Mesenchymal stem cell (in vitro differentiated cells and primary cell): ENCODE measurements around the gene ST8SIA5.
A peak's percentile ranks its signal among the peaks of the same experiment; 100 is the strongest.

Experiments
- DNase-seq: peaks from one replicate; pipeline ENCODE4 v3.0.0-alpha.2; 2013
- H2AFZ ChIP-seq: one replicate; pipeline ENCODE4 v1.6.1; 2013; ENCODE audit warnings: low read depth, mild to moderate bottlenecking, control low read depth, inconsistent platforms, low read length, moderate library complexity
- H2AK5ac ChIP-seq: 2 replicates; pipeline ENCODE4 v1.6.1; 2013; ENCODE audit warnings: low read length, moderate library complexity, mild to moderate bottlenecking, inconsistent platforms; ENCODE audit not compliant: severe bottlenecking
- H2BK120ac ChIP-seq: one replicate; pipeline ENCODE4 v1.6.1; 2013; ENCODE audit warnings: low read depth, mild to moderate bottlenecking, inconsistent platforms, low read length, moderate library complexity
- H2BK12ac ChIP-seq, 2 experiments: one replicate each; pipeline ENCODE4 v1.6.1; 2013; ENCODE audit warnings: inconsistent platforms in 2 of 2, low read length in 2 of 2, mild to moderate bottlenecking in 2 of 2, moderate library complexity in 2 of 2, control low read depth in 1 of 2
- H2BK15ac ChIP-seq: one replicate; pipeline ENCODE4 v1.6.1; 2013; ENCODE audit warnings: mild to moderate bottlenecking, low read depth, inconsistent platforms; ENCODE audit not compliant: poor library complexity, severe bottlenecking
- H2BK5ac ChIP-seq: 2 replicates; pipeline ENCODE4 v1.6.1; 2013; ENCODE audit warnings: low read depth, mild to moderate bottlenecking, low read length, control low read depth, inconsistent platforms; ENCODE audit not compliant: poor library complexity, severe bottlenecking
- H3K14ac ChIP-seq, 2 experiments: one replicate each; pipeline ENCODE4 v1.6.1; 2013; ENCODE audit warnings: inconsistent platforms in 2 of 2, low read length in 2 of 2, control low read depth in 1 of 2, mild to moderate bottlenecking in 1 of 2, moderate library complexity in 1 of 2
- H3K18ac ChIP-seq, 2 experiments: one replicate each; pipeline ENCODE4 v1.6.1; 2013; ENCODE audit warnings: inconsistent platforms in 2 of 2, low read length in 2 of 2, control low read depth in 1 of 2, low read depth in 1 of 2, mild to moderate bottlenecking in 1 of 2
- H3K23ac ChIP-seq, 2 experiments: one replicate each; pipeline ENCODE4 v1.6.1; 2013; ENCODE audit warnings: inconsistent platforms in 2 of 2, low read length in 2 of 2, mild to moderate bottlenecking in 2 of 2, moderate library complexity in 2 of 2, control low read depth in 1 of 2
- H3K27ac ChIP-seq: 2 replicates; pipeline ENCODE4 v1.5.1; 2013; ENCODE audit warnings: mild to moderate bottlenecking, moderate library complexity, low read length, control low read depth, inconsistent platforms; ENCODE audit not compliant: poor library complexity, severe bottlenecking
- H3K27me3 ChIP-seq, 2 experiments: 2 replicates each; pipeline versions ENCODE4 v1.6.1 to v1.7.0; 2013; ENCODE audit warnings: low read length in 2 of 2, mild to moderate bottlenecking in 2 of 2, moderate library complexity in 2 of 2, control low read depth in 1 of 2, inconsistent platforms in 1 of 2; ENCODE audit not compliant: control insufficient read depth in 1 of 2, insufficient read depth in 1 of 2
- H3K36me3 ChIP-seq, 2 experiments: 2 replicates each; pipeline versions ENCODE4 v1.6.1 to v1.7.0; 2013; ENCODE audit warnings: low read length in 2 of 2, control low read depth in 1 of 2, inconsistent platforms in 1 of 2, low read depth in 1 of 2, mild to moderate bottlenecking in 1 of 2; ENCODE audit not compliant: insufficient read depth in 2 of 2, control insufficient read depth in 1 of 2
- H3K4ac ChIP-seq, 2 experiments: one replicate each; pipeline ENCODE4 v1.6.1; 2013; ENCODE audit warnings: inconsistent platforms in 2 of 2, low read length in 2 of 2, mild to moderate bottlenecking in 2 of 2, moderate library complexity in 2 of 2, control low read depth in 1 of 2, low read depth in 1 of 2
- H3K4me1 ChIP-seq: 2 replicates; pipeline ENCODE4 v1.6.1; 2013; ENCODE audit warnings: low read depth, low read length, control low read depth; ENCODE audit not compliant: control insufficient read depth, insufficient read depth
- H3K4me2 ChIP-seq: 2 replicates; pipeline ENCODE4 v1.6.1; 2013; ENCODE audit warnings: low read length, mild to moderate bottlenecking, inconsistent platforms; ENCODE audit not compliant: poor library complexity, severe bottlenecking
- H3K4me3 ChIP-seq, 2 experiments: 2 replicates each; pipeline versions ENCODE4 v1.5.1 to v1.7.0; 2013; ENCODE audit warnings: low read length in 2 of 2, mild to moderate bottlenecking in 2 of 2, control low read depth in 1 of 2, low read depth in 1 of 2; ENCODE audit not compliant: insufficient read depth in 1 of 2
- H3K79me1 ChIP-seq: replicated peaks from 2 replicates; pipeline ENCODE4 v1.6.1; 2013; ENCODE audit warnings: mild to moderate bottlenecking, control low read depth, low read length, inconsistent platforms; ENCODE audit not compliant: poor library complexity, severe bottlenecking
- H3K9ac ChIP-seq: 2 replicates; pipeline ENCODE4 v1.7.0; 2013; ENCODE audit warnings: mild to moderate bottlenecking, low read length, moderate library complexity
- H3K9me3 ChIP-seq: 2 replicates; pipeline ENCODE4 v1.7.0; 2013; ENCODE audit warnings: mild to moderate bottlenecking, low read length; ENCODE audit not compliant: control insufficient read depth
- H4K8ac ChIP-seq: one replicate; pipeline ENCODE4 v1.6.1; 2013; ENCODE audit warnings: inconsistent platforms, mild to moderate bottlenecking, low read length, moderate library complexity
- H4K91ac ChIP-seq: one replicate; pipeline ENCODE4 v1.6.1; 2013; ENCODE audit warnings: mild to moderate bottlenecking, low read length, inconsistent platforms
- WGBS: methylation state at CpG from one replicate; pipeline ENCODE4 v1.1.7; 2013; ENCODE audit warnings: mixed read lengths; 5-methylcytosine and 5-hydroxymethylcytosine counted together

Gene ST8SIA5

DNA sequence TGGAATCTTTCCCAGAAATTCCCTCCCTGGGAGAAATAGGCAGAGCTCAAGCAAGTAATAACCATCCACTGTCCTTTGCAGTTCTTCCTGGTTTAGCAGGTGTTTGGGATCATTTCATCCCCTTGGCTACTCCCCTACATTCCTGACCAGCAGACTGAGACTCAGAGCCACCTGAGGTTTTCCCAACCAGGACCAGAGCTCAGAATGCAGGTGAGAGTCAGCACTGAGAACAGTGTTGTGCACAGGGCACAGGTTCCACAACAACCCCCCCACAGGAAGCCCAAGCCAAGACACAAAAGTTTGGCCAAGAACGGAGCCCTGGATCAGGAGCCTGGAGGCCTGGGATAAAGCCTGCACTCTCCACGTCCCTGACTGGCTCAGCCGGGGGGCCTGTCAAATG, 78.8 kb downstream of the ST8SIA5 start:
- Histone ChIP-seq H3K4me3 (no peak overlapping the region), H3K23ac (no peak overlapping the region), H2BK120ac (no peak overlapping the region), H3K79me1 (no peaks in the 10 kb centered on the region), H4K8ac (no peak overlapping the region), H3K4ac (no peak overlapping the region), H3K27ac (no peak overlapping the region), H3K14ac (no peak overlapping the region), H3K36me3 (no peaks in the 10 kb centered on the region), H3K4me2 (no peak overlapping the region), H4K91ac (no peak overlapping the region), H2BK5ac (no peak overlapping the region), H3K9ac (no peak overlapping the region), H2BK12ac (no peak overlapping the region), H2BK15ac (no peak overlapping the region), H3K27me3 (peaks cover 28 to 72% of the 10 kb centered on the region in 2 experiments), H2AK5ac (no peak overlapping the region), H3K18ac (no peak overlapping the region), H3K9me3 (no peaks in the 10 kb centered on the region), H2AFZ (no peak overlapping the region), H3K4me1 (peaks cover 11% of the 10 kb centered on the region)
- no peak for DNase-seq
- whole genome bisulfite sequencing = 62% methylated on average over 3 of the region's 3 CpGs

DNA sequence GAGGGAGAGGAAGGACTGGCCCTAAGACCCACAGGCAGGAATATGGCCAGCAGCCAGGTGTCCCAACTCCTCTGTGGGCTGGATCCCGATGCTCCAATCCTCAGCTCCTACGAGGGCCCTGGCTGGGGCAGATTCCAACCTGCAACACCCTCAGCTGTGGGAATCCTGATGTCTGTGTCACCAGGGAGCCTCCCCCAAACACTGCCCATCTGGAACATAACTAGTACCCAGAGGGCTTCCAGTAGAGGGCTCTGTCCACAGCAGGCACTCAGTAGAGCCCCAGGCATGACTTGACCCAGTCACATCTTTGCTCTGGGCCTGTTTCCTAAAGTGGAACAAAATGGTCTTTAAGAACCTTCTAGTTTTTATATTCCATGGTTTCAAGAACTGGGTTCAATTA, 79.2 kb downstream of the ST8SIA5 start:
- WGBS = 86% methylated on average over 2 of the region's 2 CpGs
- H3K9ac ChIP-seq = no peak overlapping the region

DNA sequence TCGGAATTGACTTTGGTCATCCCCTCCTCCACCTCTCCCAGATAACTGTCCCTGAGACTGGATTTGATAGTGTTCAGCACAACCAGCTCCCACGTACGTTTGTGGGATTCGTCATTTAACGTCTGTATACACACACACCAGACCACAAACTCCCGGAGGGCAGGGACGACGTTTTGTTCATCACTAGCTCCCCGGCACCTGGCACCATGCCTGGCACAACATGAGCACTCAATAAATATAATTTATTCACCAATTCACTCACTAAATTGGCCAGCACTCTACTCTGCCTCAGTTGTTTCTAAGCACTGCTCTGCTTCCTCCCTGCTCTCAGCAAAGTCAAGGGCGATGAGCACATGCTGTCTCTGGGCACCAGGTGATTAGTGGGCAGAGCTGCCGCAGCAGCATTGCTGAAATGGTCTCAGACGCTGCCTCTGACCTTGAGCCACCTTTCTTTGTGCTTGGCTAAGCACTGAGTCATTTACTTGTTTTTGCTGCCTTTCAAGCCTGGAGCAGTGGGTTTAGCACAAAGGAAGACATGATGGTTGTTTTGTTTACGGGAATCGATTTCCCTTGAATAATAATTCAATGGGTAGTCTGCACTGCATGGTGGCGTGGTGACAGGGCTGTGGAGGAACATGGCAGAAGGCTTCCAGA, 80.5 kb downstream of the ST8SIA5 start:
- Histone ChIP-seq H2BK12ac (no peak overlapping the region), H3K4ac (no peak overlapping the region), H3K18ac (peak overlapping the region in 1 of 2 experiments; percentile 6), H3K27ac (no peak overlapping the region), H2BK5ac (no peak overlapping the region), H3K9ac (no peak overlapping the region), H3K23ac (no peak overlapping the region), H2AK5ac (no peak overlapping the region), H3K14ac (no peak overlapping the region), H3K4me1 (peaks cover 11% of the 10 kb centered on the region), H3K4me3 (no peak overlapping the region), H2BK15ac (no peak overlapping the region), H3K79me1 (no peaks in the 10 kb centered on the region), H3K4me2 (peak overlapping the region; percentile 10), H4K91ac (no peak overlapping the region), H2AFZ (no peak overlapping the region), H2BK120ac (no peak overlapping the region), H3K9me3 (no peaks in the 10 kb centered on the region), H3K36me3 (no peaks in the 10 kb centered on the region), H4K8ac (peak overlapping the region; percentile 45), H3K27me3 (peaks cover 33 to 60% of the 10 kb centered on the region in 2 experiments)
- 63% methylated on average over 15 of the region's 15 CpGs for WGBS
- DNase-seq = peak; percentile 68

More for the DNA sequence above, 79.2 kb downstream of the ST8SIA5 start:
- Histone ChIP-seq H3K27ac (no peak overlapping the region), H3K4me1 (peaks cover 11% of the 10 kb centered on the region), H3K9me3 (no peaks in the 10 kb centered on the region), H3K23ac (no peak overlapping the region), H2BK120ac (no peak overlapping the region), H3K27me3 (peaks cover 28 to 70% of the 10 kb centered on the region in 2 experiments), H3K4me3 (no peak overlapping the region), H4K8ac (no peak overlapping the region), H2AK5ac (no peak overlapping the region), H2BK15ac (no peak overlapping the region), H3K36me3 (no peaks in the 10 kb centered on the region), H3K4ac (no peak overlapping the region), H4K91ac (no peak overlapping the region), H3K14ac (no peak overlapping the region), H3K4me2 (no peak overlapping the region), H3K18ac (no peak overlapping the region), H2AFZ (no peak overlapping the region), H3K79me1 (no peaks in the 10 kb centered on the region), H2BK12ac (no peak overlapping the region), H2BK5ac (no peak overlapping the region)
- peak; percentile 27 for DNase-seq

DNA sequence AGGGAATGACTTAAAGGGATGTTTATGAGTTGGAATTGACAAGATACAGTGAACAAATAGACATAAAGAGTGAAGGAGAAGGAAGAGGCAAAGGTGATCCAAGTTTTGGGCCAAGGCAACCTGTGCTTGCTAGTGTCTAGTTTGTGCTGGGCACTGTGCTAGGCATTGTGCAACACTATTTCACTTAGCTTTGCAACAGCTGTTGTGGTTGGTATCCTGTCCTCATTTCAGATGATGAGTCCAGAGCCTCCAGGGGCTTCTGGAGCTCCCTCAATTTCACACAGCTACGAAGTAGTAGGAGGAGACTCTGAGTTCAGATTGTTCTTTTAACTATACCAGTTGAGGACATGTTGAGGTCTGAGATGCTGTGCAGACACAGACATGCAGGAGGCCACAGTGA, 81.7 kb downstream of the ST8SIA5 start:
- Histone ChIP-seq H3K9me3 (no peaks in the 10 kb centered on the region), H2BK5ac (no peak overlapping the region), H3K27ac (no peak overlapping the region), H3K27me3 (peaks cover 39 to 58% of the 10 kb centered on the region in 2 experiments), H2BK120ac (no peak overlapping the region), H3K4me1 (peaks cover 11% of the 10 kb centered on the region), H2AFZ (no peak overlapping the region), H2BK15ac (no peak overlapping the region), H3K36me3 (no peaks in the 10 kb centered on the region), H2BK12ac (no peak overlapping the region), H2AK5ac (no peak overlapping the region), H3K23ac (no peak overlapping the region), H3K4ac (no peak overlapping the region), H3K14ac (no peak overlapping the region), H4K8ac (no peak overlapping the region), H4K91ac (no peak overlapping the region), H3K4me3 (no peak overlapping the region), H3K4me2 (no peak overlapping the region), H3K9ac (no peak overlapping the region), H3K79me1 (no peaks in the 10 kb centered on the region), H3K18ac (no peak overlapping the region)
- 81% methylated on average over 1 of the region's 1 CpG for WGBS
- DNase-seq = peak; percentile 36
